HG03097 (cell line): Measurements from ENCODE around the gene GAN.
A peak's percentile ranks its signal among the peaks of the same experiment; 100 is the strongest.
"Not testable (repeated sequence)": the region's sequence is repeated elsewhere in the genome, so short reads cannot be mapped to it uniquely, and the experiment has no call there.

Experiments
- ATAC-seq: cut with Tn5 transposase; IDR thresholded peaks from one replicate; pipeline ENCODE4 v1.9.1; 2021; ENCODE audit not compliant: unreplicated experiment, low FRiP score

GAN gene

GRCh38 chr16:81307770-81308169 lies 7.0 kb upstream of the GAN start:
- no peak for ATAC-seq

GRCh38 chr16:81310045-81310644 lies 4.6 kb upstream of the GAN start:
- ATAC-seq, result no peak

- ATAC-seq, result no peak
Observed at GRCh38 chr16:81311762-81312161, 3.0 kb upstream of the GAN start.

- no peak for ATAC-seq
Observed at GRCh38 chr16:81313701-81314602, 810 bp upstream of the GAN start.

- peak; percentile 27 for ATAC-seq
Observed at GRCh38 chr16:81315271-81316175, 761 bp downstream of the GAN start.

GRCh38 chr16:81316176-81316496 lies 1.4 kb downstream of the GAN start:
- no peak for ATAC-seq

- no peak for ATAC-seq
Observed at GRCh38 chr16:81318711-81319110, 3.9 kb downstream of the GAN start.

- no peak for ATAC-seq
Observed at GRCh38 chr16:81319221-81319912, 4.6 kb downstream of the GAN start.

- ATAC-seq, result no peak
Observed at GRCh38 chr16:81321039-81321438, 6.3 kb downstream of the GAN start.

- no peak for ATAC-seq
Observed at GRCh38 chr16:81321536-81321935, 6.8 kb downstream of the GAN start.

- no peak for ATAC-seq
Observed at GRCh38 chr16:81324808-81325207, 10.0 kb downstream of the GAN start.

GRCh38 chr16:81327011-81327410 lies 12.2 kb downstream of the GAN start:
- ATAC-seq, result no peak

GRCh38 chr16:81327447-81328196 lies 12.9 kb downstream of the GAN start:
- no peak for ATAC-seq

GRCh38 chr16:81329947-81330346 lies 15.2 kb downstream of the GAN start:
- no peak for ATAC-seq

GRCh38 chr16:81333356-81333755 lies 18.6 kb downstream of the GAN start:
- ATAC-seq, result no peak

- ATAC-seq, result no peak
Observed at GRCh38 chr16:81335669-81336068, 20.9 kb downstream of the GAN start.

- ATAC-seq, result no peak
Observed at GRCh38 chr16:81337097-81337496, 22.3 kb downstream of the GAN start.

GRCh38 chr16:81345172-81345571 lies 30.4 kb downstream of the GAN start:
- not testable (repeated sequence) for ATAC-seq

- no peak for ATAC-seq
Observed at GRCh38 chr16:81347425-81347824, 32.7 kb downstream of the GAN start.
